SK-N-SH (cell line): ENCODE measurements around the gene UNCX. TPM values are rescaled to one million over a fixed set of nuclear protein-coding genes. Genes with fewer than 3 reads are reported as not detected.

Experiments used
- CTCF ChIA-PET: fragments of 300-600, 350-600 bp; formaldehyde crosslinking; extraction: SDS; loops from one replicate; lab custom pipeline; 2021; lab: Yijun Ruan, JAX
- POLR2A ChIA-PET: fragments of 350-600 bp; sonication (Branson Sonifier 250); formaldehyde crosslinking; extraction: SDS; loops from one replicate; lab custom pipeline; 2020; ENCODE audit warnings: antibody characterized with exemption, inconsistent platforms; lab: Yijun Ruan, JAX
- DNase-seq: peaks from one replicate; pipeline ENCODE4 v3.0.0; 2012
- H2AFZ ChIP-seq: fragments of 200-600 bp; sonication (generic); 2 replicates; pipeline ENCODE4 v1.8.1; 2016; ENCODE audit warnings: antibody characterized with exemption, mild to moderate bottlenecking, low read depth
- H3F3A ChIP-seq: fragments of 200-600 bp; sonication (generic); replicated peaks from 2 replicates; pipeline ENCODE3; 2016; ENCODE audit warnings: antibody characterized with exemption, mild to moderate bottlenecking; ENCODE audit not compliant: insufficient read depth
- H3K27ac ChIP-seq, 2 experiments: fragments of 200-500 bp in 1 of 2; fragments of 200-600 bp in 1 of 2; sonication (Bioruptor generic) in 1 of 2; sonication (generic), shearing (Covaris generic) in 1 of 2; 2 replicates each; pipeline versions ENCODE4 v1.5.1 to v1.6.1; 2014 to 2016; ENCODE audit warnings: low read depth in 2 of 2, inconsistent platforms in 1 of 2, low read length in 1 of 2, mild to moderate bottlenecking in 1 of 2, mixed read lengths in 1 of 2
- H3K27me3 ChIP-seq: fragments of 200-600 bp; sonication (generic), shearing (Covaris generic); 2 replicates; pipeline ENCODE4 v1.6.1; 2016; ENCODE audit warnings: mixed run types; ENCODE audit not compliant: insufficient read depth
- H3K36me3 ChIP-seq, 2 experiments: fragments of 200-500 bp in 1 of 2; fragments of 200-600 bp in 1 of 2; sonication (Bioruptor generic) in 1 of 2; sonication (generic) in 1 of 2; replicated peaks in 1 of 2; 2 replicates each; pipeline versions ENCODE3 to v1.5.1; 2014 to 2016; ENCODE audit warnings: low read length in 1 of 2, mild to moderate bottlenecking in 1 of 2; ENCODE audit not compliant: insufficient read depth in 2 of 2, control insufficient read depth in 1 of 2
- H3K4me1 ChIP-seq, 2 experiments: fragments of 200-500 bp in 1 of 2; fragments of 200-600 bp in 1 of 2; sonication (Bioruptor generic) in 1 of 2; sonication (generic), shearing (Covaris generic) in 1 of 2; 2 replicates each; pipeline versions ENCODE4 v1.5.1 to v1.6.1; 2014 to 2016; ENCODE audit warnings: low read depth in 1 of 2, low read length in 1 of 2, mixed run types in 1 of 2; ENCODE audit not compliant: insufficient read depth in 2 of 2, control insufficient read depth in 1 of 2
- H3K4me2 ChIP-seq: fragments of 200-600 bp; sonication (generic), shearing (Covaris generic); 2 replicates; pipeline ENCODE4 v1.6.1; 2017; ENCODE audit warnings: mixed run types
- H3K4me3 ChIP-seq, 2 experiments: fragments of 200-500 bp in 1 of 2; fragments of 200-600 bp in 1 of 2; sonication (Bioruptor generic) in 1 of 2; sonication (generic), shearing (Covaris generic) in 1 of 2; 2 replicates each; pipeline versions ENCODE4 v1.5.1 to v1.8.1; 2014 to 2016; ENCODE audit warnings: low read depth in 2 of 2, inconsistent platforms in 1 of 2, low read length in 1 of 2, mild to moderate bottlenecking in 1 of 2, mixed read lengths in 1 of 2, moderate library complexity in 1 of 2
- H3K79me2 ChIP-seq: fragments of 200-600 bp; sonication (generic); 2 replicates; pipeline ENCODE4 v1.8.1; 2017; ENCODE audit warnings: mild to moderate bottlenecking; ENCODE audit not compliant: insufficient read depth
- H3K9ac ChIP-seq: fragments of 200-600 bp; sonication (generic); 2 replicates; pipeline ENCODE4 v1.6.1; 2017; ENCODE audit warnings: mixed run types
- H3K9me2 ChIP-seq: fragments of 200-600 bp; sonication (generic); 2 replicates; pipeline ENCODE4 v1.6.1; 2017; ENCODE audit warnings: mixed run types
- H3K9me3 ChIP-seq: fragments of 200-600 bp; sonication (generic); 2 replicates; pipeline ENCODE4 v1.6.1; 2017; ENCODE audit warnings: mixed run types, mild to moderate bottlenecking, moderate library complexity
- H4K20me1 ChIP-seq: fragments of 200-600 bp; sonication (generic); 2 replicates; pipeline ENCODE4 v1.6.1; 2017; ENCODE audit warnings: mild to moderate bottlenecking, mixed run types; ENCODE audit not compliant: insufficient read depth
- CHD2 ChIP-seq: fragments of 150-350 bp; IDR thresholded peaks from 2 replicates; pipeline ENCODE4 v1.6.1; 2018; ENCODE audit warnings: low read length; ENCODE audit not compliant: partially characterized antibody
- ELF1 ChIP-seq: IDR thresholded peaks from 2 replicates; pipeline ENCODE4 v1.4.0; 2012
- FOSL2 ChIP-seq: IDR thresholded peaks from 2 replicates; pipeline ENCODE4 v1.4.0; 2012; ENCODE audit warnings: low read depth, mild to moderate bottlenecking, moderate library complexity, borderline replicate concordance
- FOXJ3 ChIP-seq: sonication (generic); formaldehyde crosslinking; IDR thresholded peaks from 2 replicates; pipeline ENCODE4 v1.5.1; 2020; ENCODE audit warnings: mild to moderate bottlenecking, missing genetic modification reagents
- GATA2 ChIP-seq: sonication (generic); formaldehyde crosslinking; IDR thresholded peaks from 2 replicates; pipeline ENCODE4 v1.5.0; 2020; ENCODE audit warnings: mild to moderate bottlenecking, missing genetic modification reagents
- JUND ChIP-seq: IDR thresholded peaks from 2 replicates; pipeline ENCODE4 v1.4.0; 2012
- MEF2A ChIP-seq: IDR thresholded peaks from 2 replicates; pipeline ENCODE4 v1.4.0; 2012; ENCODE audit warnings: low read depth, borderline replicate concordance
- NFIC ChIP-seq: IDR thresholded peaks from 2 replicates; pipeline ENCODE4 v1.4.0; 2012; ENCODE audit warnings: borderline replicate concordance
- RAD21 ChIP-seq: IDR thresholded peaks from 2 replicates; pipeline ENCODE4 v1.6.1; 2012; ENCODE audit warnings: mild to moderate bottlenecking, low read length
- RFX5 ChIP-seq: IDR thresholded peaks from 2 replicates; pipeline ENCODE4 v1.6.1; 2012; ENCODE audit warnings: mild to moderate bottlenecking, improper control_type of control experiment, low read length
- SIN3A ChIP-seq: IDR thresholded peaks from 2 replicates; pipeline ENCODE4 v1.6.1; 2012; ENCODE audit warnings: low read depth, mild to moderate bottlenecking, low read length, moderate library complexity, borderline replicate concordance
- TAF1 ChIP-seq: IDR thresholded peaks from 2 replicates; pipeline ENCODE4 v1.6.1; 2012; ENCODE audit warnings: low read depth, mild to moderate bottlenecking, low read length, moderate library complexity, borderline replicate concordance
- WGBS: methylation state at CpG from one replicate; pipeline ENCODE4 v1.1.6; 2017; ENCODE audit warnings: low lambda C conversion rate; 5-methylcytosine and 5-hydroxymethylcytosine counted together
- polyA plus RNA-seq, 3 experiments: library from polyadenylated mRNA; depleted of rRNA; stranded (reverse); fragments of >200 nt; gene quantifications; 2 replicates each; pipeline ENCODE4 v1.2.3, GENCODE V29; 2012
- TF ChIP-seq, protein P1 (sequence below): IDR thresholded peaks from 2 replicates; pipeline ENCODE4; 2012
- TF ChIP-seq, protein P2 (sequence below): fragments of 150-350 bp; IDR thresholded peaks from 2 replicates; pipeline ENCODE4 v1.6.1; 2016; ENCODE audit warnings: mild to moderate bottlenecking, low read depth, low read length
- TF ChIP-seq, protein P3 (sequence below): IDR thresholded peaks from 2 replicates; pipeline ENCODE4 v1.6.1; 2012; ENCODE audit warnings: mild to moderate bottlenecking, low read depth, low read length, moderate library complexity
- TF ChIP-seq, protein P4 (sequence below): IDR thresholded peaks from 2 replicates; pipeline ENCODE4 v1.4.0; 2012; ENCODE audit warnings: low read depth

Gene UNCX
- polyA plus RNA-seq, 1 of the 3 experiments (the other 2 are of a cell fraction), result not detected

DNA sequence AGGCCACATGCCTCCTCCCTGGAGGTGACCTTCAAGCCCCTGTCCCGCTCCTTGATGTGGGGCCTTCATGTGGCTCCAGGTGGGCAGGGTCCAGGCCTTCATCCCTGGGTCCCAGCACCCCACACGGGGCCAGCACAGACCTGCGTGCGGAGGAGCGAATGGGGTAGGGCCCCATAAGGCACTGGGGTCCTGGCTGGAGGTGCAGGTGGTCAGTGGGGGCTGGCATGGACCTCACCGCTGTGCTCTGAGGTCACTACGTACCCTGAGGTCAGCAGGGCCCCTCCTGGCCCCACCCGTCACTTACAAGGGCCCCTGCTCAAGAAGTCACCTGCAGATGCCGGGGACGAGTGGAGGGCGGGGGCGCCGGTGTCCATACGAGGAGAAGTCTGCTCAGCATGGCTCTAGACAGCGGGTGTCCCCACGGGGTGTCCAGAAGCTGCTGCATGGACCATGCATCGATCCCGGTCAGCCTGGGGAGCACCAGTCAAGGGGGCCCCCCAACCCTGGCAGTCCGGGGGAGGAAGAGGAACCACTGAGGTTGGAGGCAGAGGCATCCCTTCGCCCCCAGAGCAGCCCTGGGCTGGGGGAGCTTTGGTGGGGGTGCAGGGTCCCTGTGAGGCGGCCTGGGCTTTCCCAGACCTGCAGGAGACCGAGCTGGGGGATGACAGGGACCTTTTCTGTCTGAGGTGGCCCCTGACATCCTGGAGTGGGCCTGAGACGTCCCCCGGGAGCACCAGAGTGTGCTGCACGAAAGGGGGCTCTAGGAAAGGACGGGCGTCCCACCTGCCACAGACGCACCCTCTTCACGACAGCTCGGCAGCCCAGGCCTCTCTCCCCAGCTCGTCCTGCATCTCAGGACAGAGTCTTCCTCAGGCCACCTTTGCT, 34.6 kb downstream of the UNCX start:
- Histone ChIP-seq H3K4me3 (no peak overlapping the region), H3K27ac (no peak overlapping the region), H3K4me2 (no peak overlapping the region), H3F3A (peaks cover 6% of the 10 kb centered on the region), H4K20me1 (peaks cover 9% of the 10 kb centered on the region; the same call in 1 of the 2 replicates), H3K9ac (no peak overlapping the region), H3K4me1 (no peaks in the 10 kb centered on the region), H3K36me3 (no peaks in the 10 kb centered on the region), H2AFZ (no peak overlapping the region), H3K27me3 (peaks cover 91% of the 10 kb centered on the region), H3K9me2 (no peaks in the 10 kb centered on the region), H3K79me2 (no peaks in the 10 kb centered on the region), H3K9me3 (no peaks in the 10 kb centered on the region)
- ChIA-PET CTCF (interaction anchor here (0.7 to 1.4 kb wide), 3 partner anchors 42 to 146 kb away, joined by 3 to 7 read pairs (median 3); no protein-coding TSS in a partner anchor), POLR2A (no interaction called here)
- TF ChIP-seq MEF2A (no peak), GATA2 (CRISPR knock-in tag) (no peak), TAF1 (no peak)
- TF ChIP-seq, protein P1, sequence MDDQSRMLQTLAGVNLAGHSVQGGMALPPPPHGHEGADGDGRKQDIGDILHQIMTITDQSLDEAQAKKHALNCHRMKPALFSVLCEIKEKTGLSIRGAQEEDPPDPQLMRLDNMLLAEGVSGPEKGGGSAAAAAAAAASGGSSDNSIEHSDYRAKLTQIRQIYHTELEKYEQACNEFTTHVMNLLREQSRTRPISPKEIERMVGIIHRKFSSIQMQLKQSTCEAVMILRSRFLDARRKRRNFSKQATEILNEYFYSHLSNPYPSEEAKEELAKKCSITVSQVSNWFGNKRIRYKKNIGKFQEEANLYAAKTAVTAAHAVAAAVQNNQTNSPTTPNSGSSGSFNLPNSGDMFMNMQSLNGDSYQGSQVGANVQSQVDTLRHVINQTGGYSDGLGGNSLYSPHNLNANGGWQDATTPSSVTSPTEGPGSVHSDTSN, result no peak
- TF ChIP-seq, protein P2, sequence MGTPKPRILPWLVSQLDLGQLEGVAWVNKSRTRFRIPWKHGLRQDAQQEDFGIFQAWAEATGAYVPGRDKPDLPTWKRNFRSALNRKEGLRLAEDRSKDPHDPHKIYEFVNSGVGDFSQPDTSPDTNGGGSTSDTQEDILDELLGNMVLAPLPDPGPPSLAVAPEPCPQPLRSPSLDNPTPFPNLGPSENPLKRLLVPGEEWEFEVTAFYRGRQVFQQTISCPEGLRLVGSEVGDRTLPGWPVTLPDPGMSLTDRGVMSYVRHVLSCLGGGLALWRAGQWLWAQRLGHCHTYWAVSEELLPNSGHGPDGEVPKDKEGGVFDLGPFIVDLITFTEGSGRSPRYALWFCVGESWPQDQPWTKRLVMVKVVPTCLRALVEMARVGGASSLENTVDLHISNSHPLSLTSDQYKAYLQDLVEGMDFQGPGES, result no peak
- no peak for DNase-seq
- 16% methylated on average over 12 of the region's 31 CpGs for WGBS

DNA sequence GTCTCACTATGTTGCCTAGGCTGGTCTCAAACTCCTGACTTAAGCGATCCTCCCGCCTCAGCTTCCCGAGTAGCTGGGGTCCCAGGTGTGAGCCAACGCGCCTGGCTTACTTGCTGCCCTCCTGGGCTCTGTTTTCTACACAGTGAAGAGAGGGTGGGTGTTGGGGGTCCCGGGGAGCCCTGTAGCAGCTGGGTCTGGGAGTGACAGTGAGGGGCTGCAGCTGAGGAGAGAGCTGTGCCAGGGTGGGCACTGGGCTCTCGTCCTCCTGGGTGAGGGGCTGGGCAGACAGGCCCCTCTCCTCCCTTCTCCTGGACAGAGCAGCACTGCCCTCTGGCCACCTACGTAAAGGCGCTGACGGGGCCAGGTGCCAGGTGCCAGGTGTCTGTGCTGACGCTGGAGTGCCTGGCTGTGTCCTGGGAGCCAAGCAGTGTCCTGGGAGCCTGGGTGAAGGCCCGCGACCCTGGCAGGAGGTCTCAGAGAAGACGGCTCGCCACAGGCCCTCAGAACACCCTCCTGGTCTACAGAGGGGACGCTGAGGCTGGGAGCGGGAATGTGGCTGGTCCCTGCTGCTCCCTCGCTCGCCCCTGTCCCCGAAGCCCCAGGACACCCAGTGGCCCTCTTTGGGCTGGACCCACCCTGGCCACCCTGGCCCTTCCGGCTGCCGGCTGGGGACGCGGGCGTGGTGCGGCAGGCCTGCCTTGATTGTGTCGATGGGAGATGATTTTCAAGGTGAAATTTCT, 35.6 kb downstream of the UNCX start:
- DNase-seq, result no peak
- no peak overlapping the region for H3K4me3 ChIP-seq
- TF ChIP-seq FOXJ3 (CRISPR knock-in tag), result no peak
- TF ChIP-seq, protein P2, result no peak
- TF ChIP-seq, protein P3, sequence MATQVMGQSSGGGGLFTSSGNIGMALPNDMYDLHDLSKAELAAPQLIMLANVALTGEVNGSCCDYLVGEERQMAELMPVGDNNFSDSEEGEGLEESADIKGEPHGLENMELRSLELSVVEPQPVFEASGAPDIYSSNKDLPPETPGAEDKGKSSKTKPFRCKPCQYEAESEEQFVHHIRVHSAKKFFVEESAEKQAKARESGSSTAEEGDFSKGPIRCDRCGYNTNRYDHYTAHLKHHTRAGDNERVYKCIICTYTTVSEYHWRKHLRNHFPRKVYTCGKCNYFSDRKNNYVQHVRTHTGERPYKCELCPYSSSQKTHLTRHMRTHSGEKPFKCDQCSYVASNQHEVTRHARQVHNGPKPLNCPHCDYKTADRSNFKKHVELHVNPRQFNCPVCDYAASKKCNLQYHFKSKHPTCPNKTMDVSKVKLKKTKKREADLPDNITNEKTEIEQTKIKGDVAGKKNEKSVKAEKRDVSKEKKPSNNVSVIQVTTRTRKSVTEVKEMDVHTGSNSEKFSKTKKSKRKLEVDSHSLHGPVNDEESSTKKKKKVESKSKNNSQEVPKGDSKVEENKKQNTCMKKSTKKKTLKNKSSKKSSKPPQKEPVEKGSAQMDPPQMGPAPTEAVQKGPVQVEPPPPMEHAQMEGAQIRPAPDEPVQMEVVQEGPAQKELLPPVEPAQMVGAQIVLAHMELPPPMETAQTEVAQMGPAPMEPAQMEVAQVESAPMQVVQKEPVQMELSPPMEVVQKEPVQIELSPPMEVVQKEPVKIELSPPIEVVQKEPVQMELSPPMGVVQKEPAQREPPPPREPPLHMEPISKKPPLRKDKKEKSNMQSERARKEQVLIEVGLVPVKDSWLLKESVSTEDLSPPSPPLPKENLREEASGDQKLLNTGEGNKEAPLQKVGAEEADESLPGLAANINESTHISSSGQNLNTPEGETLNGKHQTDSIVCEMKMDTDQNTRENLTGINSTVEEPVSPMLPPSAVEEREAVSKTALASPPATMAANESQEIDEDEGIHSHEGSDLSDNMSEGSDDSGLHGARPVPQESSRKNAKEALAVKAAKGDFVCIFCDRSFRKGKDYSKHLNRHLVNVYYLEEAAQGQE, result no peak
- TF ChIP-seq, protein P4, sequence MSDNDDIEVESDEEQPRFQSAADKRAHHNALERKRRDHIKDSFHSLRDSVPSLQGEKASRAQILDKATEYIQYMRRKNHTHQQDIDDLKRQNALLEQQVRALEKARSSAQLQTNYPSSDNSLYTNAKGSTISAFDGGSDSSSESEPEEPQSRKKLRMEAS, result no peak
- no peak for TF ChIP-seq ELF1
- TF ChIP-seq SIN3A, result no peak
- TF ChIP-seq RFX5, result no peak
- no peak for TF ChIP-seq RAD21
- TF ChIP-seq FOSL2, result no peak
- TF ChIP-seq NFIC, result no peak
- TF ChIP-seq JUND, result no peak
- no peak for TF ChIP-seq CHD2

More for the DNA sequence above, 35.6 kb downstream of the UNCX start:
- Histone ChIP-seq H3K9me2 (no peaks in the 10 kb centered on the region), H3K36me3 (no peaks in the 10 kb centered on the region), H2AFZ (no peak overlapping the region), H3F3A (peaks cover 3% of the 10 kb centered on the region), H3K27me3 (peaks cover 81% of the 10 kb centered on the region), H3K79me2 (no peaks in the 10 kb centered on the region), H4K20me1 (peaks cover 6% of the 10 kb centered on the region; the same call in 1 of the 2 replicates), H3K9me3 (no peaks in the 10 kb centered on the region), H3K4me1 (no peaks in the 10 kb centered on the region), H3K27ac (no peak overlapping the region), H3K9ac (no peak overlapping the region), H3K4me2 (no peak overlapping the region)
- ChIA-PET CTCF (interaction anchor here (0.7 to 2.1 kb wide), 7 partner anchors 17 to 145 kb away, joined by 3 to 10 read pairs (median 3); no protein-coding TSS in a partner anchor), POLR2A (no interaction called here)
- WGBS, result 11% methylated on average over 12 of the region's 27 CpGs
